Gastroesophageal sphincter (tissue), 4 donors: ENCODE results near the gene MMP25. TPM values are rescaled to one million over a fixed set of nuclear protein-coding genes. Genes with fewer than 3 reads are reported as not detected.

Source experiments
- ATAC-seq: fragments of 150-250 bp; one replicate; pipeline ENCODE4 v1.9.1; 2016; ENCODE audit warnings: mild to moderate bottlenecking, moderate library complexity
- H3K27ac ChIP-seq, 4 donors: fragments of 200-600 bp; sonication (generic) in 3 of 4; 1 replicate in 3 of 4; 2 replicates in 1 of 4; pipeline ENCODE4 v1.5.1; 2016 to 2019
- H3K27me3 ChIP-seq: fragments of 200-600 bp; sonication (generic); one replicate; pipeline ENCODE4 v1.5.1; 2019
- H3K36me3 ChIP-seq, 2 donors: fragments of 200-600 bp; sonication (generic); one replicate each; pipeline ENCODE4 v1.5.1; 2019; ENCODE audit warnings: control low read depth in 1 of 2
- H3K4me1 ChIP-seq, 3 donors: fragments of 200-600 bp; sonication (generic); 1 replicate in 2 of 3; 2 replicates in 1 of 3; pipeline ENCODE4 v1.5.1; 2016 to 2019; ENCODE audit warnings: control low read depth in 2 of 3
- H3K4me3 ChIP-seq, 2 donors: fragments of 200-600 bp; sonication (generic); one replicate each; pipeline ENCODE4 v1.5.1; 2019; ENCODE audit warnings: mild to moderate bottlenecking in 1 of 2, moderate library complexity in 1 of 2
- H3K9me3 ChIP-seq, 3 donors: fragments of 200-600 bp; sonication (generic); one replicate each; pipeline ENCODE4 v1.5.1; 2017 to 2019; ENCODE audit warnings: control low read depth in 2 of 3
- EP300 ChIP-seq: sonication (generic); formaldehyde crosslinking; IDR thresholded peaks from one replicate; pipeline ENCODE4 v1.6.1; 2017; ENCODE audit warnings: antibody characterized with exemption, mild to moderate bottlenecking
- POLR2A ChIP-seq, 2 donors: fragments of 450-650 bp; IDR thresholded peaks; one replicate each; pipeline ENCODE4 v1.6.1; 2017; ENCODE audit warnings: antibody characterized with exemption in 2 of 2, mild to moderate bottlenecking in 2 of 2, moderate library complexity in 1 of 2
- POLR2AphosphoS5 ChIP-seq: sonication (generic); formaldehyde crosslinking; IDR thresholded peaks from one replicate; pipeline ENCODE4 v1.6.1; 2017; ENCODE audit warnings: antibody characterized with exemption
- WGBS, 2 donors: methylation state at CpG; one replicate each; pipeline ENCODE4 v1.1.5; 2018; ENCODE audit warnings: low coverage in 1 of 2; 5-methylcytosine and 5-hydroxymethylcytosine counted together
- total RNA-seq, 4 donors: library from RNA; depleted of rRNA; stranded (reverse); fragments of >200 nt; gene quantifications; one replicate each; pipeline ENCODE4 v1.1.0, GENCODE V29; 2016
- TF ChIP-seq, protein P1 (sequence below), 4 experiments: fragments of 200-600 bp in 2 of 4; fragments of 450-650 bp in 2 of 4; sonication (generic) in 1 of 4; IDR thresholded peaks; one replicate each; pipeline ENCODE4 v1.5.1; 2017 to 2019; ENCODE audit warnings: antibody characterized with exemption in 4 of 4, mild to moderate bottlenecking in 2 of 4, moderate library complexity in 2 of 4

Gene MMP25
- total RNA-seq, 4 donors from 2014 or later, result 1.6 to 2.6 TPM; not detected in 2

- Histone ChIP-seq H3K9me3 (no peaks in the 10 kb centered on the region), H3K36me3 (no peaks in the 10 kb centered on the region), H3K27ac (peak overlapping the region in 1 of 4 donors; percentile 71), H3K4me3 (peak overlapping the region in 1 of 2 donors; percentile 44), H3K4me1 (peaks cover 0 to 11% (median 4%) of the 10 kb centered on the region in 3 donors), H3K27me3 (peaks cover 66% of the 10 kb centered on the region)
- WGBS, 2 donors, result 2 to 14% methylated on average over 9 to 17 of the region's 58 CpGs
- peak; percentile 58 for TF ChIP-seq POLR2AphosphoS5
- no peak for TF ChIP-seq EP300
- TF ChIP-seq, protein P1, sequence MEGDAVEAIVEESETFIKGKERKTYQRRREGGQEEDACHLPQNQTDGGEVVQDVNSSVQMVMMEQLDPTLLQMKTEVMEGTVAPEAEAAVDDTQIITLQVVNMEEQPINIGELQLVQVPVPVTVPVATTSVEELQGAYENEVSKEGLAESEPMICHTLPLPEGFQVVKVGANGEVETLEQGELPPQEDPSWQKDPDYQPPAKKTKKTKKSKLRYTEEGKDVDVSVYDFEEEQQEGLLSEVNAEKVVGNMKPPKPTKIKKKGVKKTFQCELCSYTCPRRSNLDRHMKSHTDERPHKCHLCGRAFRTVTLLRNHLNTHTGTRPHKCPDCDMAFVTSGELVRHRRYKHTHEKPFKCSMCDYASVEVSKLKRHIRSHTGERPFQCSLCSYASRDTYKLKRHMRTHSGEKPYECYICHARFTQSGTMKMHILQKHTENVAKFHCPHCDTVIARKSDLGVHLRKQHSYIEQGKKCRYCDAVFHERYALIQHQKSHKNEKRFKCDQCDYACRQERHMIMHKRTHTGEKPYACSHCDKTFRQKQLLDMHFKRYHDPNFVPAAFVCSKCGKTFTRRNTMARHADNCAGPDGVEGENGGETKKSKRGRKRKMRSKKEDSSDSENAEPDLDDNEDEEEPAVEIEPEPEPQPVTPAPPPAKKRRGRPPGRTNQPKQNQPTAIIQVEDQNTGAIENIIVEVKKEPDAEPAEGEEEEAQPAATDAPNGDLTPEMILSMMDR (IDR thresholded peaks at IDR 0.05), result peak in 3 of 4 experiments; percentile 38 to 82 (median 52)
- no peak for TF ChIP-seq POLR2A (IDR thresholded peaks at IDR 0.05)
- peak; percentile 99 for ATAC-seq
These were observed 42.6 kb upstream of the MMP25 start for GRCh38 chr16:3003582-3004270.

DNA sequence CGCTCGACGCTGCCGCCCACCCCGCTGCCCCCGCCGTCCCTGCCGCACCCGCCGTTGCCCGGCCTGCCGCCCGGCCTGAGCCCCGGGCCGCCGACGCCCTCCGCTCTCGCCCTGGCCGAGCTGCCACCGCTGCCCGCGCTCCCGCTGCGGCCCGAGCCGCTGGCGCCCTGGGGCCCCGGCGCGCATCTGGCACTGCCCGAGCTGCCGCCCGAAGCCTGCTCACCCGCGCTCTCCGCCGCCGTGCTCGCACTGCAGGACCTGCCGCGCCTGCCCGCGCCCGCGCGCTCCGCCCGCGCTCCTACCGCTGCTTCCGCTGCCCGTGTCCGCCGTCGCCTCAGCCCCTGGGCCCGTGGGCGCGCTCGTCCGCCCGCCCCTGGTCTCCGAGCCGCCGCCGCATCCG is 42.0 kb upstream of the MMP25 start:
- H3K4me3 ChIP-seq, result peak overlapping the region in 1 of 2 donors; percentile 44
- peak overlapping the region in 1 of 4 donors; percentile 71 for H3K27ac ChIP-seq
- WGBS, 2 donors, result no CpG with 5 or more reads among the region's 67 CpGs
- H3K4me1 ChIP-seq, result peaks cover 0 to 11% (median 4%) of the 10 kb centered on the region in 3 donors
- no peak for TF ChIP-seq POLR2A (IDR thresholded peaks at IDR 0.05)
- TF ChIP-seq, protein P1 (IDR thresholded peaks at IDR 0.05), result no peak
- no peak for TF ChIP-seq POLR2AphosphoS5
- no peak for TF ChIP-seq EP300
- no peaks in the 10 kb centered on the region for H3K9me3 ChIP-seq
- peak; percentile 20 for ATAC-seq
- H3K27me3 ChIP-seq, result peaks cover 68% of the 10 kb centered on the region
- no peaks in the 10 kb centered on the region for H3K36me3 ChIP-seq

DNA sequence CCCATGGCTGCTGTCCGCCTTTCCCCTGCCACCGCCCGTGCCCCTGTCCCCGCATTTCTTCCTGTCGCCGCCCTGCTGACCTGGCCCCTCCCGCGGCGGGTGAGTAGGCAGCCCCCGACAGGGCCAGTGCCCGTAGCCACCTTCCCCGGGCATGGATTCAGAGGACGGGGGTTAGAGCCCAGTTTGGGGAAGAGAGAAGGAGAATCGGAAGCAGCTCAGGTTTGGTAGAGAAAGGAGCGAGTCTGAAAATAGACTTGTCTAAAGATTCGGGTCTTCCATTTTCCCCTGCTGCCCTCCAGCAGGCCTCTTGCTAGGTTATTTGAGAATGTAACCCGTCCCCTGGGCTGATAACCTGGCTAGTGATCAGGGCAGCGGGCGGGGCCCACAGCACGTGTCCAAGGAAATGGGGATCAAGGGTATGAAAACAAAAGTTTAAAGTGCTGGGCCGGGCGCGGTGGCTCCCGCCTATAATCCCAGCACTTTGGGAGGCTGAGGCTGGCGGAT is 41.5 kb upstream of the MMP25 start:
- 0 to 18% methylated on average over 2 to 14 of the region's 25 CpGs for WGBS, 2 donors
- Histone ChIP-seq H3K4me3 (peak overlapping the region in 1 of 2 donors; percentile 44), H3K9me3 (no peaks in the 10 kb centered on the region), H3K36me3 (no peaks in the 10 kb centered on the region), H3K27me3 (peaks cover 69% of the 10 kb centered on the region), H3K27ac (no peak overlapping the region), H3K4me1 (peaks cover 0 to 11% (median 4%) of the 10 kb centered on the region in 3 donors)
- ATAC-seq, result no peak
- TF ChIP-seq, protein P1 (IDR thresholded peaks at IDR 0.05), result no peak
- TF ChIP-seq POLR2AphosphoS5 (no peak), POLR2A (IDR thresholded peaks at IDR 0.05) (no peak), EP300 (no peak)

DNA sequence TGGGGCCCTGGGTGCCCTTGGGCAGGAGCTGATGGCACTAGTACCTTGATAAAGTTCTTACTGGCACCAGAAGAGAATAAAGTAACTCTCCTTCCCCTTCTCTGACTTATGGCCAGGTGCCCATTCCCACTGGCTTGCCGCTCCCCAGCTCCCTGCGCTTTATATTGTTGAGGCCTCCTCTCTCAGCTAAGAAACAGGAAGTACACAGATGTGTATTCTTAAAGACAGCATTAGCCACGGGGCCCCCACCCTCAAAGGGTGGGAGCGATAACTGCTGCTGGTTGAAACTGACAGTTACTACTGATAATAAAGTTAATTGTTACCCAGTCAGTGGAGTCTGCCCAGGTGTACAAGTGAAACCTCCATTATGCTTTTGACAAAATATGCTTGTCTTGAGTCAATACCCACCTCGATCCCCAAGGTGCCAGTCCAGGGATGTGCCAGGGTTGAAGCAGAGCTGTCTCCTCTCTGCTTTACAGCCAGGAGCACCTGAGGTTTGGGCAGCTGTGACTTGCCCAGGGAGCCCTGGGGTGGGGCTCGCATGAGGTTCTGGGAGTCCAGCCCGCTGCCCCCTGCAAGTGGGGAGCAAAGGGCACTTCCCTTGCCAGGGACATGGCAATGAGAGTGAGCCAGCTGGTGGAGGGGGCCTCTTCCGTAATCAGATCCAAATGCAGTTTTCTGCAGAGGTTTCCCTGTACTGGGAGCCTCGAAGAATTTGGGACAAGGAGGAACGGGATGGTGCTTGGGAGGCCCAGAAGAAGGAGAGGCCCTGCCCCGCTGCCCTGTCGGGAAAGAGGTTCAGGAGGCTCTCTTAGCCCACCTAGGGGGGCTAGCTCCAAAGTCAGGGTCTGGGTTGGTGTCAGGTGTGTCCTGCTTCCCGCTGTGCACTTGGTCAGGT is 39.1 kb upstream of the MMP25 start:
- Histone ChIP-seq H3K9me3 (no peaks in the 10 kb centered on the region), H3K4me3 (no peak overlapping the region), H3K4me1 (peaks cover 0 to 11% (median 4%) of the 10 kb centered on the region in 3 donors), H3K27ac (no peak overlapping the region), H3K36me3 (no peaks in the 10 kb centered on the region), H3K27me3 (peaks cover 77% of the 10 kb centered on the region)
- 45 to 54% methylated on average over 3 to 5 of the region's 13 CpGs for WGBS, 2 donors
- no peak for TF ChIP-seq POLR2AphosphoS5
- TF ChIP-seq, protein P1 (IDR thresholded peaks at IDR 0.05), result no peak
- TF ChIP-seq EP300, result no peak
- TF ChIP-seq POLR2A (IDR thresholded peaks at IDR 0.05), result no peak
- ATAC-seq, result no peak
